BJ (cell line): ENCODE results near the gene MRPL4. TPM values are rescaled to one million over a fixed set of nuclear protein-coding genes. Genes with fewer than 3 reads are reported as not detected.

ENCODE experiments used
- CTCF ChIA-PET: fragments of 350-600 bp; formaldehyde crosslinking; extraction: SDS; loops from one replicate; lab custom pipeline; 2021; ENCODE audit warnings: antibody characterized with exemption, inconsistent platforms; lab: Yijun Ruan, JAX
- POLR2A ChIA-PET: fragments of 300-600 bp; sonication (Branson Sonifier 250); formaldehyde crosslinking; extraction: SDS; loops from one replicate; lab custom pipeline; 2021; ENCODE audit warnings: antibody characterized with exemption; lab: Charles Lee
- DNase-seq: peaks from one replicate; pipeline ENCODE4 v3.0.0-alpha.2; 2011; ENCODE audit warnings: low read depth
- H3K27me3 ChIP-seq: 2 replicates; pipeline ENCODE4 v1.6.0; 2011; ENCODE audit warnings: low read length; ENCODE audit not compliant: control insufficient read depth, insufficient read depth
- H3K36me3 ChIP-seq: 2 replicates; pipeline ENCODE4 v1.5.1; 2011; ENCODE audit warnings: low read length; ENCODE audit not compliant: control insufficient read depth, insufficient read depth
- H3K4me3 ChIP-seq: 2 replicates; pipeline ENCODE4 v1.5.1; 2011; ENCODE audit warnings: low read depth, mild to moderate bottlenecking, control low read depth, low read length
- polyA plus RNA-seq: library from polyadenylated mRNA; depleted of rRNA; stranded (reverse); fragments of >200 nt; gene quantifications from 2 replicates; pipeline ENCODE4 v1.2.3, GENCODE V29; 2011
- TF ChIP-seq, protein P1 (sequence below): IDR thresholded peaks from 2 replicates; pipeline ENCODE4 v1.5.1; 2011; ENCODE audit warnings: low read depth, mild to moderate bottlenecking, control low read depth, inconsistent platforms, low read length, moderate library complexity; ENCODE audit not compliant: insufficient read depth

The MRPL4 gene
- polyA plus RNA-seq, 1 experiment: 58.7 TPM

DNA sequence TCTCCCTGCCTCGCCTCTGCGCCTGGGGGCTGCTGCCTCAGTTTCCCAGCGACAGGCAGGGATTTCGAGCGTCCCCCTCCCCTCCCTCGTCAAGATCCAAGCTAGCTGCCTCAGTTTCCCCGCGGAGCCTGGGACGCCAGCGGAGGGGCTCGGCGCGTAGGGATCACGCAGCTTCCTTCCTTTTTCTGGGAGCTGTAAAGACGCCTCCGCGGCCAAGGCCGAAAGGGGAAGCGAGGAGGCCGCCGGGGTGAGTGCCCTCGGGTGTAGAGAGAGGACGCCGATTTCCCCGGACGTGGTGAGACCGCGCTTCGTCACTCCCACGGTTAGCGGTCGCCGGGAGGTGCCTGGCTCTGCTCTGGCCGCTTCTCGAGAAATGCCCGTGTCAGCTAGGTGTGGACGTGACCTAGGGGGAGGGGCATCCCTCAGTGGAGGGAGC is 18.2 kb downstream of the MRPL4 start:
- POLR2A ChIA-PET: interaction anchor here (0.9 to 1.4 kb wide), 2 partner anchors 21 to 119 kb away, joined by 3 to 5 read pairs; no protein-coding TSS in a partner anchor
- no peaks in the 10 kb centered on the region for H3K27me3 ChIP-seq
- no peak for DNase-seq
- TF ChIP-seq, protein P1, sequence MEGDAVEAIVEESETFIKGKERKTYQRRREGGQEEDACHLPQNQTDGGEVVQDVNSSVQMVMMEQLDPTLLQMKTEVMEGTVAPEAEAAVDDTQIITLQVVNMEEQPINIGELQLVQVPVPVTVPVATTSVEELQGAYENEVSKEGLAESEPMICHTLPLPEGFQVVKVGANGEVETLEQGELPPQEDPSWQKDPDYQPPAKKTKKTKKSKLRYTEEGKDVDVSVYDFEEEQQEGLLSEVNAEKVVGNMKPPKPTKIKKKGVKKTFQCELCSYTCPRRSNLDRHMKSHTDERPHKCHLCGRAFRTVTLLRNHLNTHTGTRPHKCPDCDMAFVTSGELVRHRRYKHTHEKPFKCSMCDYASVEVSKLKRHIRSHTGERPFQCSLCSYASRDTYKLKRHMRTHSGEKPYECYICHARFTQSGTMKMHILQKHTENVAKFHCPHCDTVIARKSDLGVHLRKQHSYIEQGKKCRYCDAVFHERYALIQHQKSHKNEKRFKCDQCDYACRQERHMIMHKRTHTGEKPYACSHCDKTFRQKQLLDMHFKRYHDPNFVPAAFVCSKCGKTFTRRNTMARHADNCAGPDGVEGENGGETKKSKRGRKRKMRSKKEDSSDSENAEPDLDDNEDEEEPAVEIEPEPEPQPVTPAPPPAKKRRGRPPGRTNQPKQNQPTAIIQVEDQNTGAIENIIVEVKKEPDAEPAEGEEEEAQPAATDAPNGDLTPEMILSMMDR: no peak
- no peaks in the 10 kb centered on the region for H3K36me3 ChIP-seq
- H3K4me3 ChIP-seq: peak overlapping the region; percentile 46
- CTCF ChIA-PET: interaction anchor here (0.7 to 8.5 kb wide), 18 partner anchors 8 to 345 kb away, joined by 3 to 228 read pairs (median 6); partner anchors contain the start of genes CDC37, ICAM4, ICAM5 and RAVER1

DNA sequence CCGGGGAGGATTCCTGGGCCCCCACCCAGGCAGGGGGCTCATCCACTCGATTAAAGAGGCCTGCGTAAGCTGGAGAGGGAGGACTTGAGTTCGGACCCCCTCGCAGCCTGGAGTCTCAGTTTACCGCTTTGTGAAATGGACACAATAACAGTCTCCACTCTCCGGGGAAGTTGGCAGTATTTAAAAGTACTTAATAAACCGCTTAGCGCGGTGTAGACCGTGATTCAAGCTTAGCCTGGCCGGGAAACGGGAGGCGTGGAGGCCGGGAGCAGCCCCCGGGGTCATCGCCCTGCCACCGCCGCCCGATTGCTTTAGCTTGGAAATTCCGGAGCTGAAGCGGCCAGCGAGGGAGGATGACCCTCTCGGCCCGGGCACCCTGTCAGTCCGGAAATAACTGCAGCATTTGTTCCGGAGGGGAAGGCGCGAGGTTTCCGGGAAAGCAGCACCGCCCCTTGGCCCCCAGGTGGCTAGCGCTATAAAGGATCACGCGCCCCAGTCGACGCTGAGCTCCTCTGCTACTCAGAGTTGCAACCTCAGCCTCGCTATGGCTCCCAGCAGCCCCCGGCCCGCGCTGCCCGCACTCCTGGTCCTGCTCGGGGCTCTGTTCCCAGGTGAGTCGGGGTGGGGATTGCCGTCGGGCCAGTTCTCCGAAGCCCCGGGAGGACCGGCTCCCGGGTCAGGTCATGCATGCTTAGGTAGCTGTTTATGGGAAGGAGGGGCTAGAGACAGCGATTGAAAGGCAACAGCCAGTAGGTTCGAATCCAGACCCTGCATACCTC is 18.8 kb downstream of the MRPL4 start, which contains the start of gene ICAM1:
ICAM1 (plus strand) TSS at position 505 of the 779 bp plus-strand sequence; CDS start at position 545, 40 bp downstream.
- Histone ChIP-seq H3K27me3 (no peaks in the 10 kb centered on the region), H3K36me3 (no peaks in the 10 kb centered on the region), H3K4me3 (peak within 1 kb of the TSS; percentile 46)
- POLR2A ChIA-PET: interaction anchor here (0.9 kb wide), 1 partner anchor 20 kb away, joined by 3 read pairs; no protein-coding TSS in a partner anchor
- TF ChIP-seq, protein P1: no peak
- no peak for DNase-seq
- CTCF ChIA-PET: interaction anchor here (0.7 to 8.5 kb wide), 16 partner anchors 10 to 346 kb away, joined by 3 to 228 read pairs (median 9); partner anchors contain the start of genes CDC37, ICAM4, ICAM5 and MRPL4

DNA sequence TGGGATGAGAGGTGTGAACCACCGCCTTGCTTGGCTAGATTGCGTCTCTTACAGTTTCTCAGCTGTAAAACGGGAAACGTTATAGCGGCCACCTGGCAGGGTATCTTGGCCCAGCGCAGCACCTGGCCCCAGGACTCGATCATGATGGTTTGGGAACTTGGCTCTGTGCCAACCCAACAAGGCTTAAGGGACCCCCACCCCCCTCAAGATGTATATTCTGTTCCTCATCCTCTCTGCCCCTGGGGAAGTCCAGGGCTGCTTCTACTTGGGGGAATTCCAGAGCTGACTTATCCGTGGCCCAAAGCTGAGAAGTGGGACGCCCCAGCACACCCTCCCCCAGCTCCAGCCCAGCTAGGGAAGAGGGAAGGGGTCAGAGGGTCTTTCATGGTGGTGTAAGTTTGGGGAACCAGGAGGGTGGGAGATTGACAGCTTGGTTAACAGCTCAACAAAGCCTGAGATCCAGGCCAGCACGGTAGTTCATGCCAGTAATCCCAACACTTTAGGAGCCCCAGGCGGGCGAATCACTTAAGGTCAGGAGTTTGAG is 19.6 kb downstream of the MRPL4 start:
- peak overlapping the region; percentile 46 for H3K4me3 ChIP-seq

DNA sequence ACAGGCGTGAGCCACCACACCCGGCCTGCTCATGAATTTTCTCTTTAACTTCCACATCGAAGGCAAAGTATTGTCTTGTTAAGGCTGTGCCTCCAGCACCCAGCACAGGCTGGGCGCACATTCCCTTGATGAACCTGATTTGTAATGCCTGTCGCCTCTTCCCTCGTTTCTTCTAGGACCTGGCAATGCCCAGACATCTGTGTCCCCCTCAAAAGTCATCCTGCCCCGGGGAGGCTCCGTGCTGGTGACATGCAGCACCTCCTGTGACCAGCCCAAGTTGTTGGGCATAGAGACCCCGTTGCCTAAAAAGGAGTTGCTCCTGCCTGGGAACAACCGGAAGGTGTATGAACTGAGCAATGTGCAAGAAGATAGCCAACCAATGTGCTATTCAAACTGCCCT is 22.6 kb downstream of the MRPL4 start:
- no peaks in the 10 kb centered on the region for H3K27me3 ChIP-seq
- TF ChIP-seq, protein P1: no peak
- H3K4me3 ChIP-seq: no peak overlapping the region
- peaks cover 5% of the 10 kb centered on the region; the same call in 1 of the 2 replicates for H3K36me3 ChIP-seq
- DNase-seq: no peak
- POLR2A ChIA-PET: interaction anchor here (0.5 kb wide), 1 partner anchor 59 kb away, joined by 10 read pairs; no protein-coding TSS in a partner anchor
- CTCF ChIA-PET: interaction anchor here (1.1 to 1.4 kb wide), 3 partner anchors 15 to 116 kb away, joined by 4 to 5 read pairs (median 4); partner anchors contain the start of gene ICAM5

More for the DNA sequence above, 19.6 kb downstream of the MRPL4 start:
- Histone ChIP-seq H3K36me3 (no peaks in the 10 kb centered on the region), H3K27me3 (no peaks in the 10 kb centered on the region)
- ChIA-PET CTCF (interaction anchor here (1.0 to 8.5 kb wide), 11 partner anchors 9 to 156 kb away, joined by 3 to 228 read pairs (median 21); partner anchors contain the start of genes CDC37, ICAM4, ICAM5 and MRPL4), POLR2A (interaction anchor here (0.6 kb wide), 1 partner anchor 13 kb away, joined by 5 read pairs; no protein-coding TSS in a partner anchor)
- TF ChIP-seq, protein P1: no peak
- no peak for DNase-seq
